Measurements from ENCODE around the gene BEGAIN. TPM values are rescaled to one million over a fixed set of nuclear protein-coding genes. Genes with fewer than 3 reads are reported as not detected.

BEGAIN gene
- total and polyA plus RNA-seq, 10 donors: 1.8 to 10.0 (median 5.6) TPM

- 90 to 96% (median 93%) methylated on average over 10 to 18 of the region's 18 CpGs for WGBS, 5 donors
Measured at GRCh38 chr14:100540926-100541620, 46.1 kb downstream of the BEGAIN start.

GRCh38 chr14:100540141-100540925 is 46.9 kb downstream of the BEGAIN start:
- no peaks in the 10 kb centered on the region for H3K27me3 ChIP-seq (replicated peaks in 1 of 7)
- whole genome bisulfite sequencing, 5 donors: 88 to 94% (median 92%) methylated on average over 19 to 28 of the region's 28 CpGs
- intact Hi-C loops (cut with DNase I; ENCODE audit: low total_unique reads): no loop called here
- no peak overlapping the region for H3K4me3 ChIP-seq
- no peak for TF ChIP-seq POLR2A (IDR thresholded peaks at IDR 0.05)
- peak in 1 of 3 donors; percentile 31 for TF ChIP-seq POLR2AphosphoS5 (IDR thresholded peaks at IDR 0.05)
- peaks cover 0 to 4% (median 0%) of the 10 kb centered on the region in 6 donors for H3K4me1 ChIP-seq
- peaks cover 0 to 35% (median 0%) of the 10 kb centered on the region in 6 donors for H3K36me3 ChIP-seq
- H3K9me3 ChIP-seq: no peaks in the 10 kb centered on the region
- DNase-seq: peak; percentile 53
- H3K27ac ChIP-seq: no peak overlapping the region

More at GRCh38 chr14:100540926-100541620, 46.1 kb downstream of the BEGAIN start:
- no peak overlapping the region for H3K4me3 ChIP-seq
- peak; percentile 64 for DNase-seq
- peaks cover 0 to 35% (median 0%) of the 10 kb centered on the region in 6 donors for H3K36me3 ChIP-seq
- TF ChIP-seq POLR2AphosphoS5 (IDR thresholded peaks at IDR 0.05) (no peak), POLR2A (IDR thresholded peaks at IDR 0.05) (no peak)
- TF ChIP-seq, protein P1, sequence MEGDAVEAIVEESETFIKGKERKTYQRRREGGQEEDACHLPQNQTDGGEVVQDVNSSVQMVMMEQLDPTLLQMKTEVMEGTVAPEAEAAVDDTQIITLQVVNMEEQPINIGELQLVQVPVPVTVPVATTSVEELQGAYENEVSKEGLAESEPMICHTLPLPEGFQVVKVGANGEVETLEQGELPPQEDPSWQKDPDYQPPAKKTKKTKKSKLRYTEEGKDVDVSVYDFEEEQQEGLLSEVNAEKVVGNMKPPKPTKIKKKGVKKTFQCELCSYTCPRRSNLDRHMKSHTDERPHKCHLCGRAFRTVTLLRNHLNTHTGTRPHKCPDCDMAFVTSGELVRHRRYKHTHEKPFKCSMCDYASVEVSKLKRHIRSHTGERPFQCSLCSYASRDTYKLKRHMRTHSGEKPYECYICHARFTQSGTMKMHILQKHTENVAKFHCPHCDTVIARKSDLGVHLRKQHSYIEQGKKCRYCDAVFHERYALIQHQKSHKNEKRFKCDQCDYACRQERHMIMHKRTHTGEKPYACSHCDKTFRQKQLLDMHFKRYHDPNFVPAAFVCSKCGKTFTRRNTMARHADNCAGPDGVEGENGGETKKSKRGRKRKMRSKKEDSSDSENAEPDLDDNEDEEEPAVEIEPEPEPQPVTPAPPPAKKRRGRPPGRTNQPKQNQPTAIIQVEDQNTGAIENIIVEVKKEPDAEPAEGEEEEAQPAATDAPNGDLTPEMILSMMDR (IDR thresholded peaks at IDR 0.05 in 8 of 11, conservative IDR thresholded peaks at IDR 0.05 in 3 of 11): no peak
- peaks cover 0 to 12% (median 2%) of the 10 kb centered on the region in 6 donors for H3K4me1 ChIP-seq
- intact Hi-C loops (cut with DNase I; ENCODE audit: low total_unique reads): no loop called here
- no peaks in the 10 kb centered on the region for H3K27me3 ChIP-seq (replicated peaks in 1 of 7)
- H3K27ac ChIP-seq: no peak overlapping the region
- H3K9me3 ChIP-seq: no peaks in the 10 kb centered on the region

DNA sequence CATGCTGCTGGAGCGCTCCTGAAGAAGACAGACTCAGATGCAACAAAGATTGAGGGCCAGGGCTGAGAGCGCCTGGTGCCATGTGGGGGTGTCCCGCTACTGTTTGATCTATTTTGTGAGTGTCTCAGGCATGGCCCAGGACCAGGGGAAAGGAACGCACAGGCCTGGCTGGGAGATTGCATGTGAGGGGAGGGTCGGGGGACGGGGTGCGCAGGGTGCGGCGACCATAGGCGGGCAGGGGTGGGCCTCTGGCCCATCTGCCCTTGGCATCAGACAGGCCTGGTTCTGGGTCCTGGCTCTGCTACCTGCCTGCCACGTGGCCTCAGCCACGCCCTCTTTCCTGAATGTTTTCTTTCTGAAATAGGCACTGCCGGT is 47.5 kb downstream of the BEGAIN start:
- intact Hi-C loops (cut with DNase I; ENCODE audit: low total_unique reads): no loop called here
- H3K27ac ChIP-seq: no peak overlapping the region
- 88 to 94% (median 91%) methylated on average over 13 of the region's 13 CpGs for WGBS, 5 donors
- no peak overlapping the region for H3K4me3 ChIP-seq
- TF ChIP-seq POLR2AphosphoS5 (IDR thresholded peaks at IDR 0.05) (no peak), POLR2A (IDR thresholded peaks at IDR 0.05) (no peak)
- DNase-seq: peak; percentile 47
- no peaks in the 10 kb centered on the region for H3K9me3 ChIP-seq
- H3K36me3 ChIP-seq: peaks cover 0 to 35% (median 0%) of the 10 kb centered on the region in 6 donors
- no peaks in the 10 kb centered on the region for H3K27me3 ChIP-seq (replicated peaks in 1 of 7)
- H3K4me1 ChIP-seq: peaks cover 0 to 8% (median 1%) of the 10 kb centered on the region in 6 donors

DNA sequence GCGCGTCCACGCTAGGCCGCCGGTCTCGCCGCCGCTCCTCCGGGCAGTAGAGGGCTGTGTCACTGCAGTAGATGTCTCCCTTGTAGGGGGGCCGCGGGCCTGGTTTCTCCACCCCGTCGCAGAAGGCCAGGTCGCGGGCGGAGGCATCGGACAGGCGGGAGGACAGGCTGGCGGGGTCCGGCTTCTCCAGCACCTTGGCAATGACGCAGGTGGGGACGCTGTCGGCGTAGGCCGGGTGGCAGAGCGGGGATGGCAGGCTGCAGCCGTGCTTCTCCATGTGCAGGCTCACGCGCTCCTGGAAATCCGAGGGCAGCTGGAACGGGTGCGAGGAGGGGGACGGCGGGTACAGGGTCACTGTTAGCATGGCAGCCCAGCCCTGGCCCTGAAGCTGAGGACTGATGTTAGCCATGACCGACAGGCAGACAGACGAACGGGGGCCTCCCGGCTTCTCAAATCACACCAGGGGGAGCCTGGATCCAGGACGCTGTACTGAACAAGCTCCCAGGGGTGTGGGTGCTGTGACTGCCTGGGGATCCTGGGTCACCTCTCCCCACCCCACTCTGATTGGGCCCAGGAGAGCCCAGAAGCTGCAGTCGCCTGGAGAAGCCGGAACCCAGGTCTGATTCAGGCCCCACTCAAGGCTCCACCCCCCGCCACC is 48.1 kb downstream of the BEGAIN start:
- H3K9me3 ChIP-seq: no peaks in the 10 kb centered on the region
- 94 to 98% (median 96%) methylated on average over 26 to 42 of the region's 42 CpGs for WGBS, 5 donors
- peaks cover 0 to 14% (median 4%) of the 10 kb centered on the region in 6 donors for H3K4me1 ChIP-seq
- DNase-seq: peak; percentile 70
- H3K27me3 ChIP-seq (replicated peaks in 1 of 7): no peaks in the 10 kb centered on the region
- H3K4me3 ChIP-seq: no peak overlapping the region
- intact Hi-C loops (cut with DNase I; ENCODE audit: low total_unique reads): no loop called here
- H3K36me3 ChIP-seq: peaks cover 0 to 35% (median 0%) of the 10 kb centered on the region in 6 donors
- TF ChIP-seq POLR2A (IDR thresholded peaks at IDR 0.05): no peak
- TF ChIP-seq POLR2AphosphoS5 (IDR thresholded peaks at IDR 0.05): no peak
- TF ChIP-seq, protein P1 (IDR thresholded peaks at IDR 0.05 in 8 of 11, conservative IDR thresholded peaks at IDR 0.05 in 3 of 11): no peak
- no peak overlapping the region for H3K27ac ChIP-seq

Data from spleen (tissue), 11 donors.